Medulla oblongata (tissue), 1 donor: ENCODE data around the gene NEK5.
"Not testable (repeated sequence)": the region's sequence is repeated elsewhere in the genome, so short reads cannot be mapped to it uniquely, and the experiment has no call there.

Experiments used
- DNase-seq: peaks from one replicate; pipeline ENCODE4 v3.0.0-alpha.2; 2015; ENCODE audit errors: extremely low spot score

Gene NEK5

DNA sequence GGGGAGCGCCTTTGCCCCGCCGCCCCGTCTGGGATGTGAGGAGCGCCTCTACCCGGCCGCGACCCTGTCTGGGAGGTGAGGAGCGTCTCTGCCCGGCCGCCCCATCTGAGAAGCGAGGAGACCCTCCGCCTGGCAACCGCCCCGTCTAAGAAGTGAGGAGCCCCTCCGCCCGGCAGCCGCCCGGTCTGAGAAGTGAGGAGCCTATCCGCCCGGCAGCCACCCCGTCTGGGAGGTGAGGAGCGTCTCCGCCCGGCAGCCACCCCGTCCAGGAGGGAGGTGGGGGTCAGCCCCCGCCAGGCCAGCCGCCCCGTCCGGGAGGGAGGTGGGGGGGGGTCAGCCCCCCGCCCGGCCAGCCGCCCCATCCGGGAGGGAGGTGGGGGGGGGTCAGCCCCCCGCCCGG, 49.0 kb downstream of the NEK5 start:
- not testable (repeated sequence) for DNase-seq

DNA sequence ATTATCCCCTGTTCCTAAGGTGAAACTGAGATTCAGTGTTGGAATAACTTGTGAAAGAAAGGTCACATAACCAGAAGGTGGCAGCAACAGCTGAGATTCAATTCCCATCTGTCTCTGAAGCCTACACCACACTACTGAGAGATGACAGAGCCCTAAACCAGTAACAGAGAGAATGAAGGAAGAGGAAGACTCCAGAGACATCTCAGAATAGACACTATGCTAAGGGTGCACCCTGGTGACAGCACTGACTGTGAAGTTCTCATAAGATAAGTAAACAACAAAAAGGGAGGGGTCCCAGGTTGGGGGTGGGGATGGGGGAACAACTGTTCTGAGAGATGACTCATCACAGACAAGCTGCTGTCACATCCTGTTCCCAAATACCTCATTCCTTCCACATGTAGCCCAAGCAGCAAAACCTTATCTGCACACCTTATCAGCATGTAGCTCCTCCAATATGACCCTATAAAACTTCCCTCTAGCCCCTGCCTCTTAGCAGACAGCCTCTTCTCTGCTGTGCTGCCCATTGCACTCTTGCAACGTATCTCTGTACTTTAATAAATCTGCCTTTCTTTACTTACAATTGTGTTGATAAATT, 57.8 kb downstream of the NEK5 start:
- DNase-seq = no peak

DNA sequence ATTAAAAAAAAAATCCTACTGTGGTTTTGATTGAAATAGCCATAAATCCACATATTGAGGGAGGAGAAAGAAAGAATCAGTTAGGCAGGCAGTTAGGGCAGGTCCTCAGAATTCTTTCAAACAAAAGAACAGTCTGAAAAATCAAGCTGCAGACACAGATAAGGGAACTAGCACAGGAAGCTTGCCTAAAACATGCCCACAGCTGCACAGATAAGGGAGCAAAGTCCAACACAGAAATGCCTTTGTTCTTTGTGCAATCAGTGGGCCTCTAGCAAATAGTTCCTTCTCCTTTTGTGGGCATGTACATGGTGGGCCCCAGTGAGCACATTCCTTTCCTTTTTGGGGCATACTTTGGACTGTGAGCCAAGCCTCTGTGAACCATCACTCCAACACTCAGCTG, 61.6 kb downstream of the NEK5 start:
- no peak for DNase-seq

DNA sequence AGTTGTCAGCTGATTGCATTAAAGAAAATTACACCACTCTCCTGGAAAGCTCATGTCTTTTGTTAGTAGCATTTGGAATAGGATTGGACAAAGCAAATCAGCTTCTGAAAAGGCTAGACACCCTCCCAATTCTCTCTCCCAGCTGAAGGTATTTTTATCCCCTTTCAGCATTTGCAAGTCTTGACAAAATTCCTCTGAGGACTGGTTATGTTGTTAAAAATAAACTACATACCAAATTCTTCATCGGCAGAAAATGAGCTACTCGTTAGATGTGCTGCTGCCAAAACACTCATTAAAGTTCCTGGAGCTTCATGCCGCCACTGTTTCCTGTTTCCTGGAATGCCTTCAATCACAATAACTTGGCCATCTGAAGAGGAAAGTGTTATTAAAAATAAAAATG, 67.3 kb downstream of the NEK5 start:
- DNase-seq = no peak

DNA sequence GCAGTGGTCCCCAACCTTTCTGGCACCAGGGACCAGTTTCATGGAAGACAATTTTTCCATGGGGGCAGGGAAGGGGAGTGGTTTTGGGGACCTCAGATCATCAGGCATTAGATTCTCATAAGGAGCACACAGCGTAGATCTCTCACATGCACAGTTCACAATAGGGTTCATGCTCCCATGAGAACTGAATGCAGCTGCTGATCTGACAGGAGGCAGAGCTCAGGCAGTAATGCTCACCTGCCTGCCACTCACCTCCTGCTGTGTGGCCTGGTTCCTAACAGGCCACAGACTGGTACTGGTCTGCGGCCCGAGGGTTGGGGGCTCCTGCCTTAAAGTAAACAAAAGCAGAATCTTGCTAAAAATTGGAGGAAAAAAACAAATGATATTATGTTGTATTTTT, 67.8 kb downstream of the NEK5 start:
- DNase-seq = not testable (repeated sequence)

DNA sequence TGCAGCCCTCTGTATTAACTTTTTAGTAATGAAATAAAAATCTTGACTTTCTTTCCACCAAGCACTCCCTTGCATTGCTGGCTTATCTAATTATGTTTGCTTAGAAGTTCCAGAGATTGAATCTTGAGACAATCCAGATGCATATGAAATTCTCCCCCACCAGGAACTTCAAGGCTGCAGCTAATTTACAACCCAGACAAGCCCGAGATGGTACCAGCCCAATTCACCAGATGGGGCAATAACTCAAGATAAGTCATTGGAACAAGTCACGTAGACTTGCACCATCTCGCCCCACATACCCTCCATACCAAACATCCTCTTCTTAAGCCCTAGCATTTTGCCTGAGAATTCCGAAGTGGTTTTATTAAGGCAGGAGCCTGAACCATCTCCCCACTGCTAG, 75.4 kb downstream of the NEK5 start:
- no peak for DNase-seq

DNA sequence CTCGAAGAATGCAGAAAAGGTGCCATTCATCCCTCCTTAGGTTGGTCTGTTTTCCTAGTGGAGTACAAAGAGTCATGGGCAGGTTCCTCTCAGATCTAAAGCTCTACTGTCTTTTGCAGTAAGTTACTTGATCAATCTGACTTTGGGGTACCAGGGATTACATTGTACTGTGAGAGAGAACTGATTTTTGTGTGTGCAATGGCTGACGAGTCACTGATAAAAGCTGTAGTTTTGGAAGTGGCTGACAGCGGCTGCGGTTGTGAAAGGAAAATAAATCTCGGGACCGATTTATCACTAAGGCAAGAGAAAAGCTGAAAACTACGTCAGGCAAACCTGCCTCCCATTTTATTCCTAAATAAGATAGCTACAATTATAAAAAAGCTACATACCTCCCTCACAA, 77.5 kb downstream of the NEK5 start:
- DNase-seq = no peak

DNA sequence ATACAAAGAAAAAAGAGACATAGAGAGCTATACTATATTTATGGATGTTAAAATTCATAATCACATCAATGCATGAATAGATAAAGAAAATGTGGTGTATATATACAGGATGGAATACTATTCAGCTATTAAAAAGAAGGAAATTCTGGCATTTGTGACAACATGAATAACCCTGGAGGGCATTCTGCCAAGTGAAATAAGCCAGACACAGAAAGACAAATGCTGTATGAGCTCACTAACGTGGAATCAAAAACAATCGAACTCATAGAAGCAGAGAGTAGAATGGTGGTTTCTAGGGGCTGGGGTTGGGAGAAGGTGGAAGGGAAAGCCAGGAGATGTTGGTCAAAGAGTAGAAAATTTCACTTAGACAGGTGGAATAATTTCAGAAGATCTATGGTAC, 80.4 kb downstream of the NEK5 start:
- no peak for DNase-seq

DNA sequence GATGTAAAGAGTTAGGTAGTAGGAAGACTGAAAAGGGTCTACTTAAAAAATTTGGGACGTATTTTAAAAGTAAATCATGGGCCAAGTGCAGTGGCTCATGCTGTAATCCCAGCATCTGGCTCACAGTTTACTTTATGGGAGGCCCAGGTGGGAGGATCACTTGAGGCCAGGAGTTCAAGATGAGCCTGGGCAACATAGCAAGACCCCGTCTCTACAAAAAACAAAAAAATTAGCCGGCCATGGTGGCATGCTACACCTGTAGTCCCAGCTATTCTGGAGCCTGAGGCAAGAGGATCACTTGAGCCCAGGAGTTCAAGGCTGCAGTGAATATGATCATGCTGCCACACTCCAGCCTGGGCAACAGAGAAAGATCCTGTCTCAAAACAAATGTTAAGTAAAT, 81.4 kb downstream of the NEK5 start:
- no peak for DNase-seq

DNA sequence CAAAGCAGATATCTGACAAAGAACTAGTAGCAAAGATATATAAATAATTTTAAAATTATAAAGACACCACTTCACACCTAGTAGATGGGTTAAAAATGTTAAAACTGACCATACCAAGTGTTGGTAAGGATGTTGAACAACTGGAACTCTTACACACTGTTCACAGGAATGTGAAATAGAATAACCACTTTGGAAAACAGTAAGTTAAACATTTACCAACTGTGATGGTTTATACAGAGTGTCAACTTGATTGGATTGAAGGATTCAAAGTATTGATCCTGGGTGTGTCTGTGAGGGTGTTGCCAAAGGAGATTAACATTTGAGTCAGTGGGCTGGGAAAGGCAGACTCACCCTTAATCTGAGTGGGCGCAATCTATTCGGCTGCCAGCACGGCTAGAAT, 85.2 kb downstream of the NEK5 start:
- no peak for DNase-seq

DNA sequence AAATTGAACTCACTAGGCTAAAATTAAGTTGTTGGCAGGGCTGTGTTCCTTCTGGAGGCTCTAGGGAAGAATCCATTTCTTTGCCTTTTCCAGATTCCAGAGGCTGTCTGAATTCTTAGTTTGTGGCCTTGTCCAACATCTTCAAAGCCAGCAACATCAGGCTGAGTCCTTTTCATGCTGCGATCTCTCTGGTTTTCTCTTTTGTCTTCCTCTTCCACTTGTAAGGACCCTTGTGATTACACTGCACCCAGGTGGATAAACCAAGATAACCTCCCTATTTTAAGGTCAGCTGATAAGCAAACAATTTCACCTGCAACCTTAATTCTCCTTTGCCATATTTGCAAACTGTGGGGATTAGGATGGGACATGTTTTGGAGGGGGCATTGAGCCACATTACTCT, 92.8 kb downstream of the NEK5 start:
- no peak for DNase-seq

DNA sequence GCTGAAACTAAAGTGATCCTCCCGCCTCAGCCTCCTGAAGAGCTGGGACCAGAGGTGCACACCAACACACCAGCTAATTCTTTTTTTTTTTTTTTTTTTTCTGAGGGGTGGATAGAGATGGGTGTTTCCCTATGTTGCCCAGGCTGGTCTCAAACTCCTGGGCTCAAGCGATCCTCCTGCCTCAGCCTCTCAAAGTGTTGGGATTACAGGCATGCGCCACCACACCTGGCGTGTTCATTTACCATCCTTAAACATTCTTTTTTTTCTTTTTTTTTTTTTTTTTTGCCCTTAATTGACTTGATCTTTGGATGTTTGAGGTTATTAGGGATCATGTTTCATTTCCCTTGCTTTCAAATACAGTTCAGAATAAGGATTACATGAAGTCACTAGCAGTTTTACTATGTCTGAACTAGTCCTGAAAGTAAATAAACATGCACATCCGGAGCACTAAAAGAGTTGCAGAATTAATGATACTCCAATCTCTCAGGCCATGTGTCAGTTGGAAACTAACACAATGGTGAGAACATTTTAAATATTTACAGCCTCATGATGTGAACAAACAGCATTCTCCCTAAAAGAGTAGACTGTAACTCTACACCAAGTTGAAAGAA, 94.2 kb downstream of the NEK5 start:
- no peak for DNase-seq

DNA sequence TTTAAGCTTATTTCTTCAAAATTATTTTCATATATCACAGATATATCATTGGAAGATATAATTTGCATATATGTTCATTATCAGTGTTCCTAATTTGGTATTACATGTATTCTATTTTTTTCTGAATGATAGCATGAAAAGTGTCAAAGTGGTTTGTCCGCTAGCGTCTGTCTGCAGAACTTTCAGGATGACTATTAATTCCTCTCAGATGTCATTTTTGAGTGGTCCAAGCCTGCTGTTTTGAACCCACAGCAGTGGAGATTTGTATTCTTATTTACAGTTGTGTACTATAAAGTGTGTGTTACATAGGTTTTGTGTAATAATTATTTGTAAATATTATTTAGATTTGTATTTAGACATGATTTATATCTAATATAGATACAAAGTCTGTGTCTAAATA, 95.8 kb downstream of the NEK5 start:
- no peak for DNase-seq

DNA sequence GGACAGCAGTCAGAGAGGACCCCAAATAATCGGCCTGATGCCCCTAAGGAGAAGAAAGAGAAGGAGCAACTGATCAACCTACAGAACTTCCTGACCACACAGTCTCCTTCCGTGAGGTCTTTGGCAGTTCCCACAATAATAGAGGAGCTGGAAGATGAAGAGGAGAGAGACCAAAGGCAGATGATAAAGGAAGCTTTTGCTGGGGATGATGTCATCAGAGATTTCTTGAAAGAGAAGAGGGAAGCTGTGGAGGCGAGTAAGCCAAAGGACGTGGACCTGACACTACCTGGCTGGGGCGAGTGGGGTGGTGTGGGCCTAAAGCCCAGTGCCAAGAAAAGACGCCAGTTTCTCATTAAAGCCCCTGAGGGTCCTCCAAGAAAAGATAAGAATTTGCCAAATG, 98.5 kb downstream of the NEK5 start:
- not testable (repeated sequence) for DNase-seq

DNA sequence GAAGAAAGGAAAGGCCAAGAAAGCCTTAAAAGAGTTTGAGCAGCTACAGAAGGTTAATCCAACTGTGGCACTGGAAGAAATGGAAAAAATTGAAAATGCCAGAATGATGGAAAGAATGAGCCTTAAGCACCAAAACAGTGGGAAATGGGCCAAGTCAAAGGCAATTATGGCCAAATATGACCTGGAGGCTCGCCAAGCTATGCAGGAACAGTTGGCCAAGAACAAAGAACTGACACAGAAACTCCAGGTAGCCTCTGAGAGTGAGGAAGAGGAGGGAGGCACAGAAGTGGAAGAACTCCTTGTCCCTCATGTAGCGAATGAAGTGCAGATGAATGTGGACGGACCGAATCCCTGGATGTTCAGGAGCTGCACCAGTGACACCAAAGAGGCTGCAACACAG, 99.3 kb downstream of the NEK5 start:
- no peak for DNase-seq

DNA sequence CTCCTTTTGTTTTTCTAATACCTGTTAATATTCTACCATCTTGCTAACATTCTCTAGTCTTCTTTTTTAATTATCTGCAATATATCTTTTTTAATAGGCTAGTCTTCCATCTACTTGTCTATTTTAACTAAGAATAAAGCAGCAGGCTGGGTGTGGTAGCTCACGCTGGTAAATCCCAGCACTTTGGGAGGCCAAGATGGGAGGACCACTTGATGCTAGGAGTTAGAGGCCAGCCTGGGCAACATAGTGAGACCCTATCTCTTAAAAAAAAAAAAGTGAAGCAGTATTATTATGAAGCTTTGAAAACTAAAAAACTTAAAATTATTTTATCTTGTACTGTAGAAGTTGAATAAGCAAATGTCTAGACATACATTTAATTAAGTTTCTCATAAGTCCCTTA, 101.0 kb downstream of the NEK5 start:
- DNase-seq = no peak

DNA sequence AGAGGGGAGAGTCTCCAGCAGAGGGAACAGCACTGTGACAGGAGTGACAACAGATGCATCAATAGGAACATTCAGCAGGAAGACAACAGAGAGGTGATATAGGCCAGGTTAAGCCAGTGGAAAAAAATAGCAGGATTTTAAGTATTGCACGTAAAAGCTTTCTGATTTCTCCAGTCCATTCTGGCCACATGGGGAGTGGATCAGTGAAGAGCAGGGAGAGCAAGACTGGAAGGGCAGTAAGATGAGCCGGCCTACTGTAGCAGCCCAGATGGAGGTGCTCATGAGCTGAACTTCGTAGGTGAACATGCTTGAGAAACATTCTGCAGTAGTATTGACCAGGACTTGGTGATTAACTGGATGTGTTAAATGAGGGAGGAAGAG, 102.6 kb downstream of the NEK5 start:
- no peak for DNase-seq

DNA sequence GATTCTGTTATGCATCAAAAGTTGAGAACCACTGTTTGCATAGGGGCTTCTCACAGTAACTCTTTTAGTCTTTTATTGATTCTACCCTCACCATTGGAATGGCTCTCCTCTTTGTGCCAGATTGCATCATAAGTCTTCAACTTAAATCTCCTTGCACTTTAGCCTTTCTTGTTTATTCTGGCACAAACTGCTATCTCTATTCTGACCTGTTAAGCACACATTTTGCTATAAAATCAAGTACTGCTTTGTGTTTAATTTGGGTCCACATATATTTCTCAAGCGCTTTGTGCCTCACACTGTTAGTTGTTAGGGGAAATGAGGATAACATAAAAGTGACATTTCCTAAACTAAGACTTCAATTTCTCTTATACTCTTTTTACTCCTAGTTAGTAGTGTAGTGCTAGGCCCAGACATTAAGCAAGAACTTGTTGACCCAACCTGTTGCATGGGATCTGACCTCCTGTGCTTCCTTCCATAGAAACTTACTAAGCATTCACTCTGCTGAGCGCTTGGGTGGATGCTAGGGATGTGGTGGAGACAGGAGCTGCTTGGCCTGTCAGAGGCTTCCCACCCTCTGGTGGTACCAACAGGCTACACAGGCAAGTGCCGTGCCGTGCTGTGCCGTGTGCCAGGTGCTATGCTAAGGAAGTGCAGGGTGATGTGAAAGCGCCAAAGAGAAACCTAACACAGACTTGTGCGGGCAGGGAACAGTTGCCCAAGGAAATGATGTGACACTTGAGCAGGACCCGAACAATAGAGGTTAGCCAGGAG, 103.2 kb downstream of the NEK5 start:
- no peak for DNase-seq

DNA sequence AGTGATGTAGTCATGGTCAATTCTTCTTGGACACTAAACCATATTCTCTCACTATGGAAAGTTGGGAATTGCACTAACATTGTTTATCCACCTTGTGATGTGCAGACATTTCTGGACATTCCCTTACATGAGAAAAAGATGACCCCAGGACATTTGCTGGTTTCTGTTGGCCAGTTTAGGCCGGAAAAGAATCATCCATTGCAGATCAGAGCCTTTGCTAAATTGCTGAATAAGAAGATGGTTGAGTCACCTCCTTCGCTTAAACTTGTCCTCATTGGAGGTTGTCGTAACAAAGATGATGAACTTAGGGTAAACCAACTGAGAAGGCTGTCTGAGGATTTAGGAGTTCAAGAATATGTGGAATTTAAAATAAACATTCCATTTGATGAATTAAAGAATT, 104.4 kb downstream of the NEK5 start, which contains the start of gene UTP14C:
UTP14C (plus strand) TSS at position 211 of the 400 bp plus-strand sequence. CDS start 4,114 bp downstream, outside the sequence.
- no peak for DNase-seq

DNA sequence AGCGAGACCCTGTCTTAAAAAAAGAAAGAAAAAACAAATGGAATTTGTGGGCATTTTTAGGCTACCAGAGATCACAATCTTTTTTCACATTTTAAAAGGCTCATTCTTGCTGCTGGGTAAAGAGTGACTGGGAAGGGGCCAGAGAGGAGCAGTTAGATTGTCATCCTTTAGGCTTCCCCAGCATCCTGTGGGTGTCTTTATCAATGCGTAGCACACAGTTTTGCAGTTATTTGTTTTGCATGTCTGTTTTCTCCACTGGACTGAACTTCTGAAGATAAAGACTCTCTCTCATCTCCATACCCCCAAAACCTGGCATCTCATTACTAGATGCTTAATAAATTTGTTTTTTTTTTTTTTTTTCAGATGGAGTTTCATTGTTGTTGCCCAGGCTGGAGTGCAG, 106.5 kb downstream of the NEK5 start:
- no peak for DNase-seq

DNA sequence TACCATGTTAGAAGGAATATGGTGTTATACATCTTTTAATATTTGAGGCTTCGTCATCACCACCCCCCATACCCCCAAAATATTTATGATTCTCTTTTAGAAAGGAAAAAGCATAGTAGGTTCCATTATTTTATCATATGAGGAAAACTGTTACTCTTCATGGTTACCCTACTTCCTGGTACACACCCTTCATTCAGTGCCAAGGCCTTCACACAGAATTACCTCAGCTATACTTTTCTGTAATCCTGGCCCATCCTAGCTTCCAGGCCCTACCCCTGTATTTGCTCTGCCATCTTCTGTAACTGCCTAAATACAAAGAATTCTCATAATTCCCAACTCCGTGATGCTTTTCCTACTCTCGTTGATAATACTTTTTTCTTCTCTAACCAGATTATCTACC, 108.7 kb downstream of the NEK5 start:
- DNase-seq = no peak

DNA sequence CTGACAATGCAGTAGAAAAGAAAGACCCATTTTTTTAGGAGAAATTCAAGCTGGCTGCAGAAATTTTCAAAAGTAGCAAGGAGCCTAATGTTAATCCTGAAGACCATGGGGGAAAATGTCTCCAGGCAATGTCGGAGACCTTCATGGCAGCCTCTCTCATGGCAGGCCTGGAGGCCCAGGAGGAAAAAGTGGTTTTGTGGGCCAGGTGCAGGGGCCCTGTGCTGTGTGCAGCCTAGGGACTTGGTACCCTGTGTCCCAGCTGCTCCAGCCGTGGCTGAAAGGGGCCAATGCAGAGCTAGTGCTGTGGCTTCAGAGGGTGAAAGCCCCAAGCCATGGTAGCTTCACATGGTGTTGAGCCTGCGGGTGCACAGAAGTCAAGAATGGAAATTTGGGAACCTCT, 112.6 kb downstream of the NEK5 start:
- DNase-seq = no peak

DNA sequence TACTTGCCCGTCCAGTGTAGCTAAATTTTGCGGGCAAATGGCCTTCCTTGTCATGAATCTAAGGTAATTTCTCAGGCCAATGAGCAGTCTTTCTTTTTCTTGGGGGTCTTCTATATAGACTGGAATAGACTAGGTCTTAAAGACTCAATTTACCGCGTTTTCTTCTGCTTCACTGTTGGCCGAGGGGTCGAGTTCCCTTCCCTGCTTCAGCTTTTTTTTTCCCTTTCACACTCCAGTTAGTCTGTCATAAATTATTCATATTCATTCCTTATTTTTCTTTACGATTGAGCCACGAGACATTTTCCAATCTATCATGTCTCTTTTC, 116.4 kb downstream of the NEK5 start:
- no peak for DNase-seq
